NCI-H2227 treated with DMSO at 0.1 percent for 48 hours (cell line): ENCODE data around the gene MORN1.

Experiments
- DNase-seq: peaks from one replicate; lab custom pipeline; 2025; lab: John Stamatoyannopoulos, UW

Gene MORN1

GRCh38 chr1:2419416-2419815, 28.1 kb upstream of the MORN1 start:
- DNase-seq = no peak

DNA sequence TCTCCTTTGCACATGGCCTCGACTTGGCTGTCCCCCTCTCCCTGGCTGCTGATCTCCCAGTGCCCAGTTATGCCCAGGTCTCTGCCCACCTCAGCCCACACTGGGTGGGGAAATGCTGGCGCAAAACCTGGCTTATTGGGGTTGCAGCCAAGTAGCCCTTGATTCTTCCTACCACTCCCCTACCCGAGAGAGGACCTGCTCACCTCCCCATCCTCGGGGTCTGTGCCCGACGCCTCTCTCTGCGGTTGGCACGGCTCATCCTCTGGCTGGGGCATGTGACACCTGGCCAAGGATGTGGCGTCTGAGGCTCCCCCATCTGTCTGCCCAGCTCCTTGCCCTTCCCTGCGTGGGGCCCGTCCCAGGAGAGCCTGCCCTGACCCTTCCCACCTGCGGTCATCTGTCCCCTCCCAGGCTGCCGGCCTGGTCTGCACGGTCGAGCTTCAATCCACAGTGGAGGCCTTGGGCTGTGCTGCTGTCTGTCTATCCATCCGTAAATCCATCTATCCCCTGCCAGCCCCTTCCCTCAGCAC, 27.5 kb upstream of the MORN1 start:
- no peak for DNase-seq

GRCh38 chr1:2417833-2418225, 26.5 kb upstream of the MORN1 start:
- DNase-seq = no peak

DNA sequence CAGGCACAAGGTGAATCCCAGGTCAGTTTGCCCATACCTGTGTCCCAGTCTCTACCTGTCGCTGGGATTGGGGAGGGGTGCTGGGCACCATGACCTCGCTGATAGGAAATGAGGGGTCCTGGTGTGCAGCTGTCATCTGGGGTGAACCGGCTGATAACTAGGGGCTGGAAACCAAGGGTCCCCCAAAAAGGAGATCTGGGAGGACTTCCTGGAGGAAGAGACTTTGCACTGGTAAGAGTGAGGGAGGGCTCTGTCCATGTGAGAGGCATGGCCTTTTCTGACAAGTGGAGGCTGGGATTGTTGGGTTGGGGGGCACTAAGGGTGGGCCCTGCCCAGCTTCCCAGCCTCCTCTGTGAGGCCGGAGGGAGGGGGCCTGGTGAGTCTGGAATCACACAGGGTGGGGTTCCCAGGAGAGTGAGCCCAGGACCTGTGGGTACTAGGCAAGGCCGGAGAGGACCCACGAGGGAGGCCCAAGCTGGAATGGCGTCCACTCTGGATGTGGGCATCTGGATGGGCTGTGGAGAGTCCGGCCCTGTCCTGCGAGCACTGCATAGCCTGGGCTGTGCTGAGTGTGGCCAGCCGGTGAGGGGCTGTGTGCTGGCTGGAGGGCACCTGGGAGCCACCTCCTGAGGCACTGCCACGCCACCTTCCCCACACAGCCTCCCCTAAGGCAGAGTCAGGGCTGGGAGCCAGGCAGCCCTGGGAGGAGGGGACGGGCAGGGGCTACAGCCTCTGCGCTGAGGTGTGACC, 25.9 kb upstream of the MORN1 start:
- DNase-seq = no peak

DNA sequence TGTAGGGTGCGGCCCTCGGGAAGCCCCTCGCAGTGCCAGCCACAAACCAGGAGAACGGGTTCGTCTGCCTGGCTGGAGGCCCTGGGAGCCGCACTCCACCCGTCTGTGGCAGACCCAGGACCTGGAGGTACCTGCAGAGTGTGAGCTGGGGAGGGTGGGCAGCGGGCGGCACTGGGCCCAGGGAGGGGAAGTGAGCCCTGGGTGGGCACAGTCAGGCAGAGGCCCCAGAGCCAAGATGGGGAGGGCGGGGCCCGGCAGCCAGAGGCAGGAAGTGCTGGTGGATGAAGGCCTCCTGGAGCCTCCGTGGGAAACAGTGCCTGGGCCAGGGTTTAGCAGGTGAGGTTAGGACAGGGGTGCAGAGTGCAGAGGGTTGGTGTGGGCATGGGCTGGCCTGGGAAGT, 25.0 kb upstream of the MORN1 start:
- DNase-seq = no peak

- no peak for DNase-seq
Measured at GRCh38 chr1:2415801-2416208, 24.5 kb upstream of the MORN1 start.

DNA sequence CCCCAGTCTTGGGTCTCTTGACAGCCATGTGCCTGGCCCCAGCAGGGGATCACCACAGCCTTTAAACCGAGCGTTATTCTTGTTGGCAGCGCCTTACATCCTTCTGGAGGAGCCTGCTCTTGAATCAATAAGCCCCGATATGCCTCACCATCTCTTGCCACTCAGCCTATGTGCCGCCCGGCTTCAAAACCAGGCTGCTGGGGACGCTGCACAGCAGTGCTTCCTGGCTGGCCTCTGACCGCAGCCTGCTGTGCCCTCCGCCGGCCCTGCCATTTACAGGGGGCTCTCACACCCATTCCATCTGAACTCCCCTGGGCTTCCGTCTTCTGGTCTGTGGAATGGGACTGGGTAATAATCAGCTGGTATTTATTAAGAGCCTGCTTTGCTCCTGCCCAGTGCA, 24.0 kb upstream of the MORN1 start:
- no peak for DNase-seq

DNA sequence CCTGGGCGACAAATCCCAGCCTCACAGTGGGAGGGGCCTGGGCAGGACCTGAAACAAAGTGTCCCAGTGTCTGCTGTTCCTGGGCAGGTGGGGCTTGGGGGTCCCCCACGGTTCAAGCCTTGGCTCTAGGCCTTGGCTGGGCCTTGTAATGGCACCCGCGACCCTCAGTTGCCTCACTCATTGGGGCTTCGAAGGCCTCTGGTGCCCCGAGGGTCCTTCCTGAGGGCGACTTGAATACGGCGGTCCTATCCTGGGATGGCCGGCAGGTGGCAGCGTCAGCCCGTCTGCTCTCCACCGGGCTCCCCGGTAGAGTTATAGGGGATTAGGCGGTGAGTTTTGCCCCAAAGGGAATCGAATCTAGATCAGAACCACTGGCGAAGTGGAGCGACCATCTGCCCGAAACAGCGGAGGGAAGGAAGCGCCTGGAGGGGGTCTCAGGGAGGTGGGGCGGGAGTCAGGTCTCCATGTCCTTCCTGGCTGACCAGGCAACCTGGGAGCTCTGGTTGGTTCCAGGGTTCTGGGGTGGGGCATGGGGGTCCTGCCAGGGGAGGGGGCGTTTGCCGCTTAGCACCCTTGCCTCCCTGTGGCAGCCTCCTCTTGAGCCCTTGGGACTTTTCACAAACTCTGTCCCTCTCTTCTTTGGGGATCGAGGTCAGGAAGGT, 23.1 kb upstream of the MORN1 start:
- peak; percentile 59 for DNase-seq

DNA sequence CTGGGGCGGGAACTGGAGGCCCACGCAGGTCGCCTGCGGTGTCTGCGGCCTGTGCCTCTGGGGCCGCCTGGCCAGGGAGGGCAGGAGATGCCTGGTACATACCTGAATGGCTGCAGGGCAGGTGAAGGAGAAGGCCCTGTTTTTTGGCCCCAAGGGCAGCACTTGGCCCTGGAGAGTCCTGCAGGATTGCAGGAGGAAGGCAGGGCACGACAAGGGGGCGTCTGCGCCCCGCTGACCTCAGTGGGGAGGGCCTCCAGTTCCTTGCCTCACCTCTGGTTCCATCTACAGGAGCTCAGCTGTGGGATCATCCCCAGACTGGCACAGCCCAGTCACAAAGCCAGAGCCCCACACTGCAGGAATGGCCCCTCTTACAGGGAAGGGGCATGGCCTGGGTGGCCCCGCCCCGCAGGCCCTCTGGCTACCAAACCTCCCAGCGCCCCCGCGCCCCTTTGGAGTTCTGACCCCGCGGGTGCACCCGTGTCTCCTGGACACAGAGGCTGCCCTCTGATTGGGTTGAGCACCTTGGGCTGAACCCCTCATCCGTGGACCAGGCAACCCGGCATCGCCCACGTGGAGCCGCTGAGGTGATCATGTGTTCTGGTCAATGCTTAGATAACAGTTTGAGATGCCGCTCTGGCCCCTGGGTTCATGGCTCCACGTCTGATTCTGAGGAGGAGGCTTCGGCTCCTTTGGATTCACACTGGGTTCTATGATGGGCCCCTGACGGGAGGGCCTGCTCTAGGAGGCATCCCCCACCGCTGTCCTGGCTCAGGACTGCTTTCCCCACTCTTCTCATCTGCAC, 22.3 kb upstream of the MORN1 start:
- DNase-seq = no peak

DNA sequence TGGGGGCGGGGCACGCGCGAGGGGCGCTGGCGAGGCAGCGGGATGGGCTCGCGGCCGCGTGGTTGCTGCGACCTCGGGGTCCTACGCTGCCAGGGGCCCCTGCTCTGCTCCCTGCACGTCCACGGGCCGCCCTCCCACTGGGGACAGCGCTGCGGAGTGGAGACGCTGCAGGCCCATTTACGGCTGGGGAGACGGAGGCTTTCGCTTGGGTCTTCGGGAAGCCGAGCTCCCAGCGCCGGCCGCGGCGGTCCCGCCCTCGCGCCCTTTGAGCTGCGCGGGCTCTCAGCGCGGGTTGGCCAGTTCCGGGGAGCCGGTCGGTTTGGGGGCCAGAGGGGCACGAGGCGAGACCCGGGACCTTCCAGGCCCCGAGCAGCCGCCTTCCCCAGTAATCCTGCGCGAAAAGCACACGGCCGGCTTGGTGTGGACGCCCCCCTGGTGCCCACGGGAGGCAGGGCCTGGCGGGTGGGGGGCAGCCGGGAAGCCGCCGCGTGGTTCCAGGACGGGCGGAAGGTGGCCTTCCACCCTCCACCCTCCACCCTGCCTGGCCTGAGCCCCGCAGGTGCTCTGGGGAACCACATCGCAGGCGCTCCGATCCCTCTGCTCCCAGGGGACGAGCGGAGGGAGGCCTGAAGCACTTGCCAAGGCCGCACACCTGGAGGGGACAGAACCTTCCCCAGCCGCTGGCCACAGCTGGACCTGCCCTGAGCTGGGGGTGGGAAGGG, 21.6 kb upstream of the MORN1 start:
- DNase-seq = no peak

DNA sequence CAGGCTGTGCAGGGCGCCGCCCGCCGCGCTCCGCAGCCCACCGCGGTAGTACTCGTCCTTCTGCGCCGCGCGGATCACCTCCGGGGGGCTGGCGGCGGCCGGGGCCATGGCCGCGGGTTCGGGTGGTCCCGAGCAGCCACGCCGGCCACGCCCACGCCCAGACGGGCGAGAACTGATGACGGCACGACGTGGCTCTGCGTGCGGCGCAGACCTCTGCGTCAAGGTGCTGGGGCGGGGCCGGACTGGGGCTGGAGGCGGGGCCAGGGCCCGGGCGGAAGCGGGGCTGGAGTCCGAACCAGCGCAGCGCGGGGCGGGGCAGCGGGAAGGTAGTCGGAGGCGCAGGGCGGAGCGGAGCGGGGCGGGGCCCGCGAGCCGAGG, 21.0 kb upstream of the MORN1 start, which contains the start of gene PEX10:
TSS of gene PEX10 (minus strand) at position 170 of the 378 bp plus-strand sequence. CDS start at position 108, 62 bp downstream.
- peak; percentile 94 for DNase-seq

- DNase-seq = no peak
Measured at GRCh38 chr1:2411801-2412394, 20.5 kb upstream of the MORN1 start.

- DNase-seq = no peak
Measured at GRCh38 chr1:2409745-2410144, 18.4 kb upstream of the MORN1 start.

DNA sequence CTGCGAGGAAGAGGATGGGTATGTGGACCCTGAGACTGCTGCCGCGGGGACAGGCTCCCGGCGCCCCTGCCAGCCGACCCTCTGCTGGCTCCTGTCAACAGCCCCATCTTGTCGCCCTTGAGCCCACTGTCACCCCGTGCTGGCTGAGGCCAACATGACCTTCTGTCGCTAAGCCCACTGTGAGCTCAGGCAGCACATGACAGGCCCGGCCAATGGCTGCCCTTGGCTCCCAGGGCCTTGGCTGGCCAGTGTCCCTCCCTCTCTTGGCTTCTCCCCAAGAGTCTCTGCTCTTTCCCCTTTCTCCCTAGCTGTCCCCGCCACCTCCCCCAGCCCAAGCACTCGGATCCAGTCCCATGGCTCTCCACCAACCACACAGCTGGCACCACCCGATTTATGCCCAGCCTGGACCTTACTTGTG, 17.5 kb upstream of the MORN1 start:
- DNase-seq = no peak

DNA sequence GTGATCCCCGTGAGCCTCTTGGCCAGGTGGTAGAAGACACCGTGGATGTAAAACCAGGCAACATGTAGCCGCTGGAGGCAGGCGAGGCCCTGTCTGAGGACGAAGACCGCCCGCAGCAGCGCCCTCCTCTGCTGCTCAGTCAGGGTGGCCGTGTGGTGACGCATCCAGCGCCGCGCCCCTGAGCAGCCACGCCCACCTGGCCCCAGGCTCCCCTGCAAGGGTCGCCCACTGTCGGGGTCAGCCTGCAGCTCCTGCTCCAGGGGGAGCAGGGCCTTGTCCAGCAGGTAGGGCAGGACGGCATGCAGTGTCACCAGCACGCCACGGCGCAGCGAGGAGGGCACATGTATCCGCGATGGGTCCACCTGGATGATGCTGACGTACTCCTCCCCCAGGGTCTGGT, 17.1 kb upstream of the MORN1 start:
- no peak for DNase-seq

DNA sequence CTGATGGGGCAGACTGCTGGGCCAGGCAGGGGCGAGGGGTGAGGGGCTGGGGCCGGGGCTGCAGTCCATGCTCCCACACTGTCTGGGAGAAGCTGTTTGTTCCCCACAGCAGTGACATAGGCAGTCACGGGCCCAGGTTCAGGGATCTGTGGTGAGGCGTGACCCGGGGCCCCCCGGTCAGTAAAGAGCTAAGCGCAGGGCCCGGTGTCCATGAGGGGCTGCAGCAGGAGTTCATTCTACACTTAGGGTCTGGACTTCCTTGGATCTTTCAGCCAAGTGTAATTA, 16.6 kb upstream of the MORN1 start:
- DNase-seq = no peak

- DNase-seq = no peak
Measured at GRCh38 chr1:2407166-2407990, 16.0 kb upstream of the MORN1 start.

DNA sequence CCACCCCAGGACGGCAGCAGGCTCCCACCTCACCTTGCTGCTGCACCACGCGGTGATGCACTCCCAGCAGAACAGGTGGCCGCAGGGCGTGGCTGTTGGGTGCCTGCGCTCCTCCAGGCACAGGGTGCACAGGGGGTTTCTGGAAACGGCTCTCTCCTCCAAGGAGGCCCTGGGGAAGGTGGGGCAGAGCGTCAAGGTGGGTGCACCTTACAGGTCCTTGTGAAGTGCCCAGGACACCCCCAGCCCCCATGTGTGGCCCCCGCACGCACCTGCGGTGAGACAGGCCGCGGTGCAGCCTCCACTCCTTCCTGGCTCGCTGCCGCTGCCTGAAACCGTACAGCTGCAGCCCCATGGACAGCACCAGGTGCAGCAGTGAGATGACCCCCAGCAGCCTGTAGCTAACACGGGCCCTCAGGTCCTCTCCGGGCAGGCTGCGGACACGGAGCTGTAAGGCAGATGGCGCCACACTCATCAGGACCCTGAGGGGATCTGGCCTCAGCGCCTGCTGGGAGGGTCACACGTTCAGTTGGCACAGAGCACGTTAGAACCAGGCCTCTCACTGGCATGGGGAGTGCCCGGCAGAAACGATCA, 15.2 kb upstream of the MORN1 start:
- no peak for DNase-seq

GRCh38 chr1:2405588-2406295, 14.4 kb upstream of the MORN1 start:
- no peak for DNase-seq
